Liver (tissue), 9 donors: ENCODE data around the gene APRT. TPM values are rescaled to one million over a fixed set of nuclear protein-coding genes. Genes with fewer than 3 reads are reported as not detected.

Experiments used
- DNase-seq: peaks from one replicate; pipeline ENCODE4 v3.0.0-alpha.2; 2017; ENCODE audit warnings: low spot score
- H3K27ac ChIP-seq, 2 donors: one replicate each; pipeline ENCODE4 v1.7.0; 2013; ENCODE audit warnings: inconsistent platforms in 2 of 2, low read length in 2 of 2, control low read depth in 1 of 2, low read depth in 1 of 2, mild to moderate bottlenecking in 1 of 2
- H3K27me3 ChIP-seq, 4 donors: one replicate each; pipeline versions ENCODE4 v1.6.1 to v1.7.0; 2013; ENCODE audit warnings: low read length in 3 of 4, inconsistent platforms in 1 of 4, mild to moderate bottlenecking in 1 of 4, moderate library complexity in 1 of 4; ENCODE audit not compliant: control insufficient read depth in 4 of 4, insufficient read depth in 4 of 4
- H3K36me3 ChIP-seq, 4 donors: one replicate each; pipeline versions ENCODE4 v1.6.1 to v1.7.0; 2013; ENCODE audit warnings: low read length in 3 of 4, mild to moderate bottlenecking in 3 of 4, low read depth in 1 of 4, moderate library complexity in 1 of 4; ENCODE audit not compliant: control insufficient read depth in 4 of 4, insufficient read depth in 3 of 4
- H3K4me1 ChIP-seq, 4 donors: one replicate each; pipeline versions ENCODE4 v1.6.1 to v1.7.0; 2013; ENCODE audit warnings: low read length in 3 of 4, mild to moderate bottlenecking in 3 of 4, moderate library complexity in 1 of 4; ENCODE audit not compliant: control insufficient read depth in 4 of 4, insufficient read depth in 4 of 4
- H3K4me3 ChIP-seq, 3 donors: one replicate each; pipeline versions ENCODE4 v1.6.1 to v1.7.0; 2013; ENCODE audit warnings: low read length in 3 of 3, control low read depth in 1 of 3, low read depth in 1 of 3, mild to moderate bottlenecking in 1 of 3
- H3K9ac ChIP-seq, 2 donors: one replicate each; pipeline ENCODE4 v1.7.0; 2013; ENCODE audit warnings: low read length in 2 of 2, mild to moderate bottlenecking in 2 of 2, moderate library complexity in 2 of 2, control low read depth in 1 of 2, low read depth in 1 of 2
- H3K9me3 ChIP-seq, 4 donors: one replicate each; pipeline versions ENCODE4 v1.6.1 to v1.7.0; 2013; ENCODE audit warnings: low read length in 3 of 4; ENCODE audit not compliant: control insufficient read depth in 4 of 4
- ATF3 ChIP-seq: IDR thresholded peaks from 2 replicates; pipeline ENCODE4 v1.6.1; 2016; ENCODE audit warnings: antibody characterized with exemption
- EGR1 ChIP-seq, 2 donors: IDR thresholded peaks; 2 replicates each; pipeline ENCODE4 v1.6.1; 2016 to 2018; ENCODE audit warnings: antibody characterized with exemption in 2 of 2, low read depth in 2 of 2
- FOXA1 ChIP-seq: IDR thresholded peaks from 2 replicates; pipeline ENCODE4 v1.6.1; 2016; ENCODE audit warnings: antibody characterized with exemption
- FOXA2 ChIP-seq: IDR thresholded peaks from 2 replicates; pipeline ENCODE4 v1.6.1; 2016; ENCODE audit warnings: antibody characterized with exemption
- GABPA ChIP-seq, 2 donors: IDR thresholded peaks in 1 of 2; conservative IDR thresholded peaks in 1 of 2; 2 replicates each; pipeline ENCODE4 v1.6.1; 2016; ENCODE audit warnings: antibody characterized with exemption in 2 of 2, mild to moderate bottlenecking in 1 of 2, moderate library complexity in 1 of 2
- HNF4A ChIP-seq, 2 donors: conservative IDR thresholded peaks; 2 replicates each; pipeline ENCODE4 v1.6.1; 2016; ENCODE audit warnings: antibody characterized with exemption in 2 of 2, mild to moderate bottlenecking in 2 of 2
- HNF4G ChIP-seq: IDR thresholded peaks from 2 replicates; pipeline ENCODE4 v1.6.1; 2016; ENCODE audit warnings: antibody characterized with exemption
- JUND ChIP-seq, 2 donors: IDR thresholded peaks; 2 replicates each; pipeline ENCODE4 v1.6.1; 2016; ENCODE audit warnings: antibody characterized with exemption in 2 of 2
- MAX ChIP-seq: IDR thresholded peaks from 2 replicates; pipeline ENCODE4 v1.6.1; 2016; ENCODE audit warnings: antibody characterized with exemption
- NR2F2 ChIP-seq: IDR thresholded peaks from 2 replicates; pipeline ENCODE4 v1.6.1; 2016; ENCODE audit warnings: antibody characterized with exemption
- REST ChIP-seq: IDR thresholded peaks from 2 replicates; pipeline ENCODE4 v1.6.1; 2016; ENCODE audit warnings: antibody characterized with exemption, mild to moderate bottlenecking
- RXRA ChIP-seq, 2 donors: IDR thresholded peaks; 2 replicates each; pipeline ENCODE4 v1.6.1; 2017 to 2018; ENCODE audit warnings: antibody characterized with exemption in 2 of 2, mild to moderate bottlenecking in 1 of 2
- SP1 ChIP-seq: IDR thresholded peaks from 2 replicates; pipeline ENCODE4 v1.6.1; 2018; ENCODE audit warnings: antibody characterized with exemption, mild to moderate bottlenecking
- TAF1 ChIP-seq: conservative IDR thresholded peaks from 2 replicates; pipeline ENCODE4 v1.6.1; 2016; ENCODE audit warnings: antibody characterized with exemption, mild to moderate bottlenecking
- YY1 ChIP-seq: IDR thresholded peaks from 2 replicates; pipeline ENCODE4 v1.6.1; 2016; ENCODE audit warnings: antibody characterized with exemption, mild to moderate bottlenecking
- ZBTB33 ChIP-seq: IDR thresholded peaks from 2 replicates; pipeline ENCODE4 v1.6.1; 2016; ENCODE audit warnings: antibody characterized with exemption
- WGBS: extraction: QIAGEN DNeasy Blood & Tissue Kit; methylation state at CpG from one replicate; pipeline ENCODE4 v1.1.7; 2013; 5-methylcytosine and 5-hydroxymethylcytosine counted together
- polyA plus RNA-seq, 2 donors: library from polyadenylated mRNA; stranded (reverse) in 1 of 2; unstranded in 1 of 2; fragments of 200-250 nt in 1 of 2; fragments of >200 nt in 1 of 2; fragmentation: Nextera tagmentation in 1 of 2; extraction: Ambion mirVana in 1 of 2; gene quantifications; one replicate each; pipeline versions ENCODE4 v1.2.1 to v1.2.3, GENCODE V29; 2013 to 2015
- total RNA-seq, 2 donors: library from RNA; depleted of rRNA; stranded (reverse); fragments of >200 nt; gene quantifications; one replicate each; pipeline ENCODE4 v1.2.3, GENCODE V29; 2014
- donor health status: healthy.
- donor health status: healthy.
- donor health status: healthy.
- donor health status: healthy.
- donor health status: healthy.

APRT gene
- total and polyA plus RNA-seq, 4 donors: 27.9 to 160 (median 94.4) TPM

- Histone ChIP-seq H3K27ac (no peak overlapping the region), H3K9me3 (no peaks in the 10 kb centered on the region), H3K4me3 (no peak overlapping the region), H3K27me3 (no peaks in the 10 kb centered on the region), H3K36me3 (peaks cover 0 to 26% (median 5%) of the 10 kb centered on the region in 4 donors), H3K4me1 (no peaks in the 10 kb centered on the region), H3K9ac (no peak overlapping the region)
- no peak for DNase-seq
- 98% methylated on average over 15 of the region's 15 CpGs for WGBS
- TF ChIP-seq SP1: no peak
These were observed 30.6 kb upstream of the APRT start for GRCh38 chr16:88842308-88842756.

GRCh38 chr16:88841521-88842307, 30.0 kb upstream of the APRT start:
- no peaks in the 10 kb centered on the region for H3K27me3 ChIP-seq
- H3K4me1 ChIP-seq: no peaks in the 10 kb centered on the region
- no peak overlapping the region for H3K9ac ChIP-seq
- H3K27ac ChIP-seq: no peak overlapping the region
- DNase-seq: no peak
- H3K4me3 ChIP-seq: no peak overlapping the region
- H3K9me3 ChIP-seq: no peaks in the 10 kb centered on the region
- peaks cover 0 to 26% (median 5%) of the 10 kb centered on the region in 4 donors for H3K36me3 ChIP-seq
- 95% methylated on average over 40 of the region's 40 CpGs for WGBS
- no peak for TF ChIP-seq HNF4G
- TF ChIP-seq NR2F2: no peak
- no peak for TF ChIP-seq FOXA1
- TF ChIP-seq FOXA2: no peak
- no peak for TF ChIP-seq ZBTB33
- no peak for TF ChIP-seq JUND (IDR thresholded peaks at IDR 0.05)
- no peak for TF ChIP-seq RXRA (IDR thresholded peaks at IDR 0.05)

GRCh38 chr16:88840600-88841215, 29.0 kb upstream of the APRT start:
- H3K36me3 ChIP-seq: peaks cover 0 to 26% (median 5%) of the 10 kb centered on the region in 4 donors
- WGBS: 94% methylated on average over 30 of the region's 30 CpGs
- no peak for DNase-seq
- H3K9me3 ChIP-seq: no peaks in the 10 kb centered on the region
- H3K27me3 ChIP-seq: no peaks in the 10 kb centered on the region
- H3K4me3 ChIP-seq: no peak overlapping the region
- H3K4me1 ChIP-seq: no peaks in the 10 kb centered on the region
- no peak overlapping the region for H3K9ac ChIP-seq
- no peak overlapping the region for H3K27ac ChIP-seq
- TF ChIP-seq GABPA (IDR thresholded peaks at IDR 0.05 in 1 of 2, conservative IDR thresholded peaks at IDR 0.05 in 1 of 2): no peak
- no peak for TF ChIP-seq HNF4G
- no peak for TF ChIP-seq REST
- no peak for TF ChIP-seq JUND (IDR thresholded peaks at IDR 0.05)
- no peak for TF ChIP-seq RXRA (IDR thresholded peaks at IDR 0.05)
- no peak for TF ChIP-seq FOXA2
- no peak for TF ChIP-seq YY1
- no peak for TF ChIP-seq ATF3
- TF ChIP-seq EGR1 (IDR thresholded peaks at IDR 0.05; ENCODE audit: low read depth in 2 of 2): no peak
- TF ChIP-seq FOXA1: no peak
- no peak for TF ChIP-seq NR2F2
- TF ChIP-seq ZBTB33: no peak
- TF ChIP-seq TAF1: no peak
- TF ChIP-seq MAX: no peak
- no peak for TF ChIP-seq HNF4A (conservative IDR thresholded peaks at IDR 0.05)
